OCI-LY7 (cell line): ENCODE measurements around the gene RASAL1. TPM values are rescaled to one million over a fixed set of nuclear protein-coding genes. Genes with fewer than 3 reads are reported as not detected.

Experiments used
- BruUV-seq: library from RNA; stranded (reverse); fragments of 400-500 nt; replicated peaks from 2 replicates; lab custom pipeline; 2021; lab: Mats Ljungman, UMichigan
- CTCF ChIA-PET: fragments of 300-600 bp; sonication (Branson Sonifier 250); formaldehyde crosslinking; loops from one replicate; lab custom pipeline; 2022; ENCODE audit warnings: antibody characterized with exemption; ENCODE audit not compliant: unreplicated experiment; lab: Charles Lee
- POLR2A ChIA-PET: fragments of 300-600 bp; sonication (Branson Sonifier 250); formaldehyde crosslinking; loops from one replicate; lab custom pipeline; 2022; ENCODE audit warnings: antibody characterized with exemption; lab: Charles Lee
- DNase-seq: peaks from one replicate; pipeline ENCODE4 v3.0.0-alpha.2; 2015; ENCODE audit warnings: low spot score
- H2AFZ ChIP-seq: fragments of 200-600 bp; sonication (generic), shearing (Covaris generic); 2 replicates; pipeline ENCODE4 v1.6.1; 2014; ENCODE audit warnings: mild to moderate bottlenecking, antibody characterized with exemption, low read length, moderate library complexity
- H3K27ac ChIP-seq: fragments of 200-600 bp; sonication (generic); 2 replicates; pipeline ENCODE4 v1.5.1; 2014; ENCODE audit warnings: mixed run types, low read depth, mild to moderate bottlenecking, moderate library complexity, low read length, inconsistent platforms; ENCODE audit not compliant: poor library complexity, severe bottlenecking
- H3K36me3 ChIP-seq: fragments of 200-600 bp; sonication (generic); 2 replicates; pipeline ENCODE4 v1.6.1; 2014; ENCODE audit warnings: mild to moderate bottlenecking, antibody characterized with exemption, low read length, moderate library complexity, mixed read lengths; ENCODE audit not compliant: insufficient read depth
- H3K4me1 ChIP-seq: fragments of 200-600 bp; sonication (generic); 2 replicates; pipeline ENCODE4 v1.5.1; 2014; ENCODE audit warnings: mild to moderate bottlenecking, low read length; ENCODE audit not compliant: insufficient read depth, poor library complexity, severe bottlenecking
- H3K4me2 ChIP-seq: fragments of 200-600 bp; sonication (generic); 2 replicates; pipeline ENCODE4 v1.6.1; 2014; ENCODE audit warnings: mild to moderate bottlenecking, low read length
- H3K4me3 ChIP-seq: fragments of 200-600 bp; sonication (generic); 2 replicates; pipeline ENCODE4 v1.5.1; 2014; ENCODE audit warnings: mild to moderate bottlenecking, low read depth, low read length; ENCODE audit not compliant: poor library complexity, severe bottlenecking
- H3K79me2 ChIP-seq: fragments of 200-600 bp; sonication (generic); 2 replicates; pipeline ENCODE4 v1.6.1; 2016; ENCODE audit warnings: low read depth, mild to moderate bottlenecking, low read length, moderate library complexity, mixed read lengths; ENCODE audit not compliant: insufficient read depth
- H3K9me2 ChIP-seq: fragments of 200-600 bp; sonication (generic); 2 replicates; pipeline ENCODE4 v1.6.1; 2016; ENCODE audit warnings: mild to moderate bottlenecking, low read length, mixed read lengths; ENCODE audit not compliant: insufficient read depth
- H3K9me3 ChIP-seq: fragments of 200-600 bp; sonication (generic); 2 replicates; pipeline ENCODE4 v1.6.1; 2014; ENCODE audit warnings: mild to moderate bottlenecking, mixed run types, low read length, mixed read lengths
- H4K20me1 ChIP-seq: fragments of 200-600 bp; sonication (generic); 2 replicates; pipeline ENCODE4 v1.6.1; 2014; ENCODE audit warnings: mild to moderate bottlenecking, antibody characterized with exemption, low read length, moderate library complexity, mixed read lengths; ENCODE audit not compliant: insufficient read depth
- CTCF ChIP-seq: fragments of 200-600 bp; sonication (generic); conservative IDR thresholded peaks from 2 replicates; pipeline ENCODE4 v1.5.1; 2014; ENCODE audit warnings: mild to moderate bottlenecking, antibody characterized with exemption, low read length, moderate library complexity, mixed read lengths
- EZH2phosphoT487 ChIP-seq: fragments of 200-600 bp; sonication (generic); IDR thresholded peaks from 2 replicates; pipeline ENCODE4 v1.6.1; 2018; ENCODE audit warnings: low read depth, borderline replicate concordance, mild to moderate bottlenecking, mixed run types, antibody characterized with exemption, low read length, moderate library complexity, mixed read lengths
- intact Hi-C: fragments of 100-400 bp; cut with micrococcal nuclease; formaldehyde crosslinking; loops from one replicate; pipeline ENCODE4 v1.10.0; 2022; ENCODE audit not compliant: unreplicated experiment
- total RNA-seq, 2 experiments: library from RNA; depleted of rRNA in 1 of 2; stranded (reverse); fragments of >200 nt in 1 of 2; shearing (Covaris generic) in 1 of 2; gene quantifications; 2 replicates each; pipeline ENCODE4 v1.2.3, GENCODE V29; 2014 to 2022

The RASAL1 gene
- total RNA-seq, 2 experiments from 2014 or later: 74.4 to 89.1 TPM

GRCh38 chr12:113134071-113134470 is 1.5 kb downstream of the RASAL1 start:
- ChIA-PET CTCF (interaction anchor here (1.0 to 4.4 kb wide), 8 partner anchors 12 to 140 kb away, joined by 3 to 24 read pairs (median 4); no protein-coding TSS in a partner anchor), POLR2A (interaction anchor here (0.5 to 3.6 kb wide), 7 partner anchors 11 to 55 kb away, joined by 3 to 33 read pairs (median 5); no protein-coding TSS in a partner anchor)
- H3K36me3 ChIP-seq: peaks cover 45% of the 10 kb centered on the region
- no peak for DNase-seq
- H3K27ac ChIP-seq: peak overlapping the region; percentile 68
- peaks cover 77% of the 10 kb centered on the region for H3K4me1 ChIP-seq
- H3K4me3 ChIP-seq: peak overlapping the region; percentile 90
- H3K79me2 ChIP-seq: peaks cover 59% of the 10 kb centered on the region
- H2AFZ ChIP-seq: no peak overlapping the region
- H3K9me2 ChIP-seq: no peaks in the 10 kb centered on the region
- 0 out of 2 replicates have a peak, but pooled peaks cover 6% of the 10 kb centered on the region for H4K20me1 ChIP-seq
- H3K4me2 ChIP-seq: peak overlapping the region; percentile 99
- BruUV-seq: no TSS peak
- no peak for TF ChIP-seq EZH2phosphoT487
- TF ChIP-seq CTCF: no peak
- intact Hi-C loops: loop anchor here (2.0 kb wide), 2 partner anchors 35 to 39 kb away; no protein-coding TSS in a partner anchor
- no peaks in the 10 kb centered on the region for H3K9me3 ChIP-seq

DNA sequence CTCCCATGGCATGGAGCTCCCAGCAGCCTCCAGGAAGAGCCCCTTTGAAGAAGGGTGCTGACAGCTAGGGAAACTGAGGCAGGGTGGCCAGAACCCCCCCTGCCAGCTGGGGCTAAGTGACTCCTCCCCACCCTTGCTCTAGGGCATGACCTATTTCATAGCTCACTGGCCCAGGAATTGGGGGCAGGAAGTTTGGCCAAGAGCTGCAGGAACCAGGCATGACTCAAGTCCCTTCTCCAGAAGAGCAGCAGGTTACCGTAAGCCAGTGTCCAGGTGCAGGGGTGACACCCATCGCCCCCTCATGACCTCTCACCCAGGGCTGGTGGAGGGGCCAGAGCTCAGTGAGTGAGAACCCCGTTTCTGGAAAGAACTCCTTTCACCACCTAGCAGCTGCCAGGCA is 1.9 kb downstream of the RASAL1 start:
- intact Hi-C loops: loop anchor here (2.0 kb wide), 2 partner anchors 35 to 39 kb away; no protein-coding TSS in a partner anchor
- BruUV-seq: no TSS peak
- DNase-seq: no peak

More for the DNA sequence above, 1.9 kb downstream of the RASAL1 start:
- Histone ChIP-seq H3K4me3 (peak overlapping the region; percentile 90), H3K36me3 (peaks cover 49% of the 10 kb centered on the region), H3K9me3 (no peaks in the 10 kb centered on the region), H3K27ac (peak overlapping the region; percentile 68), H3K4me2 (peak overlapping the region; percentile 99), H3K79me2 (peaks cover 63% of the 10 kb centered on the region), H3K9me2 (no peaks in the 10 kb centered on the region), H4K20me1 (0 out of 2 replicates have a peak, but pooled peaks cover 6% of the 10 kb centered on the region), H2AFZ (no peak overlapping the region), H3K4me1 (peaks cover 79% of the 10 kb centered on the region)
- no peak for TF ChIP-seq EZH2phosphoT487
- no peak for TF ChIP-seq CTCF
- ChIA-PET CTCF (interaction anchor here (1.0 to 4.4 kb wide), 8 partner anchors 12 to 140 kb away, joined by 3 to 24 read pairs (median 4); no protein-coding TSS in a partner anchor), POLR2A (interaction anchor here (0.8 to 3.6 kb wide), 6 partner anchors 9 to 40 kb away, joined by 3 to 33 read pairs (median 6); no protein-coding TSS in a partner anchor)
